Bladder microvascular endothelial cell (primary cell): ENCODE results near the gene PSMC1. TPM values are rescaled to one million over a fixed set of nuclear protein-coding genes. Genes with fewer than 3 reads are reported as not detected.

Experiments
- total RNA-seq: library from RNA; depleted of rRNA; stranded (reverse); fragments of >200 nt; gene quantifications from 2 replicates; pipeline ENCODE4 v1.2.3, GENCODE V29; 2014

Gene PSMC1
- 73.5 and 161 TPM in 2 replicates for total RNA-seq

DNA sequence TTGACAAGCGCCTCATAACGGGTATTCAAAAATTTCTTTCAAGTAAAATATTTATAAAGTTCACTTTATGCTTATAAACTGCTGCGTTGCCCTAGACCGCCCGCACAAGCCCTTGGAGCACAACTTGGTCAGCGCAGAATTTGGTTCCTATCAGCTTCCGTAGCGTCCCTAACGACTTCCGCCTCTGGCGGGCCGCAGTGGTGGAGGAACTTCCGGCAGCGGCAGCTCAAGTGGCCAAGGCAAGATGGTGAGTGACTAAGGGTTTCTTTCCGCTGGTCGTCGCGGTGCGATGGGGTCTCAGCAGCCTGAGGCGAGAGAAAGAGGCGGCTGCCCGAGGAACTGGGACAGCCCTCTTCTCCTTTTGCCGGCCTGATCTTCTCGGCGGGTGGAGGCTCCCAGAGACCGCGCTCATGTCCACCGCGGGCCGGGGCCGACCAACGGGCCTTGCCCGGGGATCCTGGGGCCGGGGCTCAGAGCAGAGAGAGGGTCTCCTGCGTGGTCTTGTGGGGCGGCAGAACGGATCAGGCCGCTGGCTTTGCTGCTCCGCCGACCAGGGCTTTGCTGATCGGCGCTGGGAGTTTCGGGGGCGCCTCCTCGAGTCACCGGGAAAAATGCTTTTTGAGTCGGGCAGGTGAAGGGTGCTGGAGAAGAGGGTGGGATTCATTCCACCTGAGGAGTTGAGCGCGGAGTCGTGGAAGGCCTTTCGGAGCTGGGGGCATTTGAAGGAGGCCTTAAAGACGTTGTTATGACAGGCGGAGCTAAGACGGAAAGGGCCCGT is at the start of gene PSMC1:
TSS of gene PSMC1 (plus strand) at position 200 of the 778 bp plus-strand sequence. CDS start at position 245, 45 bp downstream.

Other genes starting within 250 kb of the PSMC1 start
- not detected in 2 replicates for gene KCNK13, start 194.6 kb upstream of the PSMC1 start, total RNA-seq
- 5.5 and 17.0 TPM in 2 replicates for gene NRDE2, start 75.4 kb downstream of the PSMC1 start, total RNA-seq
- 1,043 and 1,422 TPM in 2 replicates for gene CALM1, start 140.5 kb downstream of the PSMC1 start, total RNA-seq